ENCODE measurements around the gene HGF.
"Not testable (repeated sequence)": the region's sequence is repeated elsewhere in the genome, so short reads cannot be mapped to it uniquely, and the experiment has no call there.

Gene HGF

DNA sequence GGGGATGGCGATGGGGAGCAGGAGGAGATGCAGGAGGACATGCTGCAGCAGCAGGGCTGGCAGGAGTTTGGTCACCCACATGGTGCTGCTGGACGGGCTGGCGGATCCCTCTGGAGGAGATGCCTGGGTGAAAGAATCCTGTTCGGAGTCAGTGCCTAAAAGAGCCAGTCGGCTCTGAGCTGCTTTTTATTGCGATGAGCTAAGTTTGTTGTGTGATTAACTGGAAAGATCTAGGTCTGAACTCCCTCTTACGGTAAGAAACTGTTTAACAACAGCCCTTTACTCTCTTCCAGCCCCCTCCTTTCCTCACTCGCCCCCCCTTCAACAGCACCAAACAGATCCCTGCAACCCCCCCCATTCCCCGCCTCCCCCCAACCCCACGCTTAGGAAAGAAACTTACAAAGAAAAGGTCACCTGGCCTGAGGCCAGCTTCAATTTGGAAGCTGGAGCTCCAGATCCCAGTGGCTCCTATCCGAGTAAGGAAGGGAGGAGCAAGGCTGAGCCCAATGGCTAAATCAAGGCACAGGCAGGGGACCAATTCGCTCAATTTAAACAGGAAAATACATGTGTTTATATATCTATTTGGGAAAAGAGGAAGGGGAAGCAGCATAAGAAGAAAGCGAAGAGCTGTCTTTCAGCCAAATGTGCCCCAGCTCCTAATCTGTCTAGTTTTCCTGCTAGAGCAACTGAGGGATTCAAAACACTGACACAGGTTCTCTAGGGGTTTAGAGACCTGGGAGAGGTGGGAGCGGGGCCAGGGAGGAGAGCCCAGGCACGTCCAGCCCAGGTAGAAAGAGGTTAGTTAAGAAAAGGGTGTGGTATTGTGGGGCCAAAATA is at the start of gene HGF:
Gene HGF, minus strand, starts transcription at position 157 of the 837 bp plus-strand sequence. Its CDS starts 76 bp downstream, at position 81.
- no peak for DNase-seq

DNA sequence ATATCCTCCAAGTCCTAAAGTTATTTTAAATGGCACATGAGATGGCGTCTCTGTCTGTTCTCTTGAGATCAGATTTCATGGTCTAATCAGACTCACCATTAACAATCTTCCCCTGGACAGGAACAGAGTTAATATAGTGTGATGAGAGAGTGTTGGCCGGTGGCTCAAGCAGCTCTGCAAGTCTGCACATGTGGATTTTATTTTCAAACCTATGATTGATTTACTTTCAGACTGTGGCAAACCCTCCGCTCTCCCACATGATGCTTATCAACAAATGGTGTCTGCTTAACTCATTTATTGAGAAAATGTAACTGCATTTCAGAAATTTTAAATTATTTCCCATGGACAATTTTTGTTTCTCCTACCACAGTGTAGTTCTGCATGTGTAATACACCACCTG is 46.5 kb upstream of the HGF start:
- DNase-seq: no peak

- not testable (repeated sequence) for DNase-seq
These were observed 43.1 kb upstream of the HGF start for GRCh38 chr7:81812866-81813476.

DNA sequence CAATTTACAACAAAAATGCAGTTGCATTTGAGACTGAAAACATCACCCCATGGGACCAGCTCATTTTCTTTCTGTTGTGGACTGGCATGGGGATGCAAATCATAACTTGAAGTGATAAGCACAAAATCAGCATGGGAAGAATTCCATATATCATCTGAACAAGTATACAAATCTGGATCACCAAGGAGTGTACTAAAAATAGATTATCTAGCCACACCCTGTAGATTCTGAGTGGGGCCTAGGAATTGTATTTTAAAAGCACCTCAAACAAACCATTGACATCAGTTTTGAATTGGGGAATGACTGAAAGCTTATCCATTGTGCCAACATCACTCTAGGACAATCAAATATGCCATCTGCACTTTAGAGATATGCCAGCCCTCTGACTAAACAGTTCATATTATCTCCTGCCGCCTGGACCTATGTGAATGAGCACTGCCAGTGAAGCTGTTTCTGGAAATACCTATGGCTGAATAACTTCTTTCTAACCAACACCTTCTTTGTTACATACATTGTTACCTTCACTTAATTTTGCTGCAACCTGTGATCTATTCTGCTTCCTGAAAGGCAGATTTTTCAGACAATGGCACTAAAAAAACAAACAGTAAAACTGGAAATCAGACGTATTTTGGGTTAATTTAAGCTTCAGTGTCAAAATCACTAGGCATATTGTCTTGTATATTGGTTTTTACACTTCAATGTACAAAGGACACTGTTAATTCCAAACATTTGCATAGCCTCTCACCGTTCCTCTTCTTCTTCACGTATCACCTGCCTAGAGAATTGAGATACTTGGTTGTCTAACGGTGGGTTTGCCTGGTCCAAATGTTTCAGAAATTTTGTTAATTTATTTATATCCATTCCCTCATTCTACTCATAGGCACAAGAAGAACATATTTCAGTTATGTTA is 42.4 kb upstream of the HGF start:
- DNase-seq: no peak

- DNase-seq: no peak
These were observed 40.8 kb upstream of the HGF start for GRCh38 chr7:81810476-81811155.

DNA sequence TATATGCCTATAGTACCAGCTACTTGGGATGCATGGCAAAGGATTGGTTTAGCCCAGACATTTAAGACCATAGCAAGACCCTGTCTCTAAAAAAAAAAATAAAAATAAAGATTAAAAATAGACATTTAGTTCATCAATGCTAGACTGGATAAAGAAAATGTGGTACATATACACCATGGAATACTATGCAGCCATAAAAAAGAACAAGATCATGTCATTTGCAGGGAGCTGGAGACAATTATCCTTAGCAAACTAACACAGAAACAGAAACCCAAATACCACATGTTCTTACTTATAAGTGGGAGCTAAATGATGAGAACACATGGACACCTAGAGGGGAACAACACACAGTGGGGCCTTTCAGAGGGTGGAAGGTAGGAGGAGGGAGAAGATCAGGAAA is 38.5 kb upstream of the HGF start:
- not testable (repeated sequence) for DNase-seq

DNA sequence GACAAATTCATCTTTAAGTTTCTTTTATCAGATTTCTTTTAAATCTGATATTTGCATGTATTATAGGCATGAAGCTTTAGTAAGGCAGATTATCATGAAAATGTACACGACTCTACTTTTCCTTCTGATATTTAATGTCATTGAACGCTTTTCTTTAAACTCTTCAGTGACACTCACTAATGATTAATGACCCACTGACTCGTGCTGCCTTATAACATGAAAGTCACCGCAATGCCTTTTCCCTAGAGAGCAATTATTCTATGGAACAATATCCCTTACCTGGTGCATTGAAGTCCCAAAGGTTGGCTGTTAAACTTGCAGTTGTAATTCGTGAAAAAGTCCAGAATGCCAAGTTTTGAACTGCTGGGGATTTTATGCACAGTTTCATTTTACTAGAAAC is 33.4 kb upstream of the HGF start:
- no peak for DNase-seq

- DNase-seq: no peak
These were observed 32.4 kb upstream of the HGF start for GRCh38 chr7:81802251-81802650.

GRCh38 chr7:81801532-81801931 is 31.7 kb upstream of the HGF start:
- no peak for DNase-seq

DNA sequence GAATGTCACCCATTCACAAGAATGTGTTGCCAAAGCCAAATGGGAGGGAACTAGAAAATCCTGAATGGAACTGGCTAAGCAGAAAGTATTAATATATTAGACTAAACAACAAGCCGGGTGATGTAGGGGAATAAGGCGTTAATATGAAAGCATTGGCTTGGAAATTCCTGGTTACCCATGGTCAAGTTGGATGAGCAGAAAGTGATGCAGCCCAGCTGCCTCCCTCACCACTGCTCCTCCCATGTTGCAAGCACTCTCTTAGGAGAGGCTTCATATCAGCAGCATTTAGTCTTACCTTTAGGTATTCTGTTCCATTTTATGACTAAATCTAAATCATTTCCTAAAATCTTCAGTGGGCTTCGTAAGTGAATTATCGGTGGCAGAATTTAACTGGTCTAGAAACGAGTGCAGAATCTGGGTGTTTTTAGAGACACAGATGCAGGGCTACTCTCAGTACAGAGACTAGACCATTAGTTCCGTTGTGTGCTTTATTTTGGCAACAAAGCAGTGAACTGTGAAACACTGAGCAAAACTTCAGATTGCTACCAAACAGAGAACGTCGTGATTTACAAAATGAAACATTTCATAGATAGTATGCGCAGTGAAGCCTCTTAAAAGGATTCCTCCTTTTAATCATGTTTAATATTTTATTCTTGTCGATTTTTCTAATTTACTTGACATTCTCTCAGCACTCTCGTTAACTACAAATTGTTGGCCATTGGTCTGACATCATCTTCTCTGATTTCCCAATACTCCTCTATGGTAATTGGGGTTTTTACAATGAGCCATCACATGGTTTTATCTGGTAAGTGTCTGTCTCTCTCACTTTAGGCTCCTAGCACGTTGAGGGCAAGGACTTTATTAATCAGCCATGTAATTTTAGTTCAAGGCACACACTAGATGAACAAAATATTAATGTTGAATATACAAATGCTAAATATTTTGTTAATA is 22.0 kb upstream of the HGF start:
- DNase-seq: no peak

GRCh38 chr7:81790686-81791085 is 20.8 kb upstream of the HGF start:
- DNase-seq: no peak

DNA sequence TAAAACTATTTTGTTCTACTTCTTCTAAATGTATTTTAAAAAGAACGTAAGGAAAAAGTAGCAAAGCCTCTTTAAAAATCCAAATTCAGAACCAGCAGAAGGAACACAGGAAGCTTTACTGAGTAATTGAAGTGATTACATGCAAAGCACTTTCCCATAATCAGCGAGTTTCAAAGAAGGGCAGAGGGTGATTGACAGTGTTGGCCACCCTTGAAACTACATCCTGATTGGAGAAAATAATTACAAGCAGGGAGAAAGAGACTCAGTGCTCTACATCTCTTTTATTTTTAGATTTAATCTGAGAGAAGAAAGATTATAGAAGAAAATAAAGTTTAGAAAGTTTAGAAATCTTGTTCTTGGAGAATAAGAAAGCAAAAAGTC is 20.3 kb upstream of the HGF start:
- no peak for DNase-seq

DNA sequence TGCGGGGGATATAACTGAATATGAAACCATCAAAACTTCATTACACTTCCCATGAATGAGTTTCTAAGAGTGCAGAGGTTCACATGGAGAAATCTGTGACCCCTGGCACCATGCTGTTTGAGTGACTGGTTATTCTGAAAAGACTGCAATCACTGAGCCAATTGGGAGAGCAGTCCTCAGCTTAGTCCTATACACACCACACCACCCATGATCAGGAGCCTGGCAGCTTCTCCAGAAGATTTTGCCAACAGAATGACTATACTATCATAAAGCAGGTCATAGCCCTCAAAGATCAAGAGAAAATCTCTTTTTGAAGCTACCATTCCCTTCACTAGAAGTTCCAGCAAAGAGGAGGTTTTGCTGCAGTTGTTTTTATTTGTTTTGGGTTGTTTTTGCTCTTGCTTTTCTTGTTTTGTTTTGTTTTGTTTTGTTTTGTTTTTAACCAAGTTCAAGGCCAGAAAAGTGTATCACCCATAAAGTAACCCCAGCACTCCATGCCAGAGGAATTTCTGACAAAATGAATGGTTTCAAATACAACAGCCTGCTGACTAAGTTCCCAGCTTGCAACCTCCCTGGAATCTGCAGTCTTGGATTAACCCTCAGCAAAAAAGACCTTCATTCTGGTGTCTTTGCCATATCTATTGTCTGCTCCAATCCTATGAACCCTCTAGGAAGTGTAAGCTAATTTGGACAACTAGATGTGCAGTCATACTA is 19.7 kb upstream of the HGF start:
- DNase-seq: no peak

DNA sequence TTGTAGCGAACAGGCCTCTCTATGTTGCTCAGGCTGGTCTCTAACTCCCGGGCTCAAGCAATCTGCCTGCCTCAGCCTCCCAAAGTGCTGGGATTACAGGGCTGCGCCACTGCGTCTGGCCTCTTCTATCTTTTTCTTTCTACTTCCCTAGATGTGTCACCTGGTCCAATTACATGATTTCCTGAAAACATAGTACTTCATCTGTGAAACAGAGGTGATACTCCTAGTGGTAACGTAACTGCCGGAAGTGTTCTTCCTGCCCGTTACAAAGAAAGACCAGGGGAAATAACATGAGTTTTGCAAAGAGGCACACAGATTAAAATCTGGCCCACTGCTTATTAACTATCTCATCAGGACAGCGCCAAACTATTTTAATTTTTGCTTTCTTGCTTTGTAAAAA is 18.4 kb upstream of the HGF start:
- no peak for DNase-seq

- DNase-seq: no peak
These were observed 14.0 kb upstream of the HGF start for GRCh38 chr7:81783818-81784217.

GRCh38 chr7:81780914-81781693 is 11.3 kb upstream of the HGF start:
- DNase-seq: no peak

- DNase-seq: no peak
These were observed 9.9 kb upstream of the HGF start for GRCh38 chr7:81779706-81780105.

GRCh38 chr7:81777697-81778096 is 7.8 kb upstream of the HGF start:
- DNase-seq: no peak

DNA sequence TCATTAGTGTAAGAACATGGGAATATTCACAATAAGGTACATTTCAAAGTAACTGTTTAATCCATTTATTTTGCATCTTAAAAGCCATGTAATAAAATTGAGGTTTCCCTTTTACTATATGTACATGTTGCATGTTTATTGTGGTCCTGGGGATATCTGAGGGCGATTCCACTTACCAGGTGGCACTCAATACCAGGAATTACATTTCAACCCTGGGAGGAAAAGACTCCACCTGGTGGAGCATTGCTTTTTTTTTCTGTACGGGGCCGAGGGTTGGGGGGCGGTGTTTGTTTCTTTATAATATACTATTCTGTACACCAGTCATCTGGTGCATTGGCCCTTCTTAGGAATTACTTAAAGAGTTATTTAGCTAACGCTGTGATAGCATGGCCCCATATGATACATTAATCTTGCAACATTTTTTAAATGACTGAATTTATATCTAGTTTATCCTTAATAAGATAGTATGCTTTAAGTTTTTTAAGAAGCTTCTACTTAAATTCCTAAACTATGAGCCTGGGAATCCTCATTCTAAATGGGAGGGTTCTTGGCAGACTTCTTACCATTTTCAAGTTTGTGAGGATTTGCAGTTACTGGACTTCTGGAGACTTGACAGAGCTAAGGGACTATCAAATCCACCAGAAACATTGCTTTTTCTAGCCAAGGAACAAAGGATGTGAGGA is 7.2 kb upstream of the HGF start:
- DNase-seq: no peak

GRCh38 chr7:81776161-81776560 is 6.3 kb upstream of the HGF start:
- DNase-seq: no peak

Data from kidney glomerular epithelial cell (primary cell).